NCI-H1694 treated with DMSO at 0.1 percent for 48 hours (cell line): ENCODE results near the gene SLC11A1.

Experiments used
- DNase-seq: peaks from one replicate; lab custom pipeline; 2025; lab: John Stamatoyannopoulos, UW

Gene SLC11A1

GRCh38 chr2:218405746-218406208 lies 23.7 kb downstream of the SLC11A1 start:
- no peak for DNase-seq

- peak; percentile 90 for DNase-seq
Measured at GRCh38 chr2:218406209-218406948, 24.3 kb downstream of the SLC11A1 start.

GRCh38 chr2:218406949-218407618 lies 25.0 kb downstream of the SLC11A1 start:
- peak; percentile 97 for DNase-seq

- DNase-seq: peak; percentile 31
Measured at GRCh38 chr2:218407717-218408116, 25.6 kb downstream of the SLC11A1 start.

GRCh38 chr2:218418321-218418716 lies 36.2 kb downstream of the SLC11A1 start:
- DNase-seq: no peak

GRCh38 chr2:218418717-218419458 lies 36.8 kb downstream of the SLC11A1 start, which contains the start of gene VIL1:
VIL1 (plus strand) TSS chr2:218419123; CDS start chr2:218423779, 4,656 bp downstream.
- DNase-seq: no peak

- no peak for DNase-seq
Measured at GRCh38 chr2:218419630-218420216, 37.6 kb downstream of the SLC11A1 start.

- DNase-seq: no peak
Measured at GRCh38 chr2:218421027-218421426, 39.0 kb downstream of the SLC11A1 start.

GRCh38 chr2:218422403-218423086 lies 40.5 kb downstream of the SLC11A1 start:
- no peak for DNase-seq

GRCh38 chr2:218423584-218423983 lies 41.5 kb downstream of the SLC11A1 start:
- no peak for DNase-seq

- no peak for DNase-seq
Measured at GRCh38 chr2:218425531-218425930, 43.5 kb downstream of the SLC11A1 start.

- no peak for DNase-seq
Measured at GRCh38 chr2:218427741-218428140, 45.7 kb downstream of the SLC11A1 start.

GRCh38 chr2:218428846-218429558 lies 46.9 kb downstream of the SLC11A1 start:
- no peak for DNase-seq

GRCh38 chr2:218429911-218430692 lies 48.0 kb downstream of the SLC11A1 start:
- no peak for DNase-seq

GRCh38 chr2:218430721-218431120 lies 48.6 kb downstream of the SLC11A1 start:
- no peak for DNase-seq

- no peak for DNase-seq
Measured at GRCh38 chr2:218431878-218432277, 49.8 kb downstream of the SLC11A1 start.

GRCh38 chr2:218432676-218433365 lies 50.7 kb downstream of the SLC11A1 start:
- DNase-seq: no peak

GRCh38 chr2:218434456-218434855 lies 52.4 kb downstream of the SLC11A1 start:
- no peak for DNase-seq
